ENCODE data around the gene GABPB2. TPM values are rescaled to one million over a fixed set of nuclear protein-coding genes. Genes with fewer than 3 reads are reported as not detected.

GABPB2 gene
- total and polyA plus RNA-seq, 2 experiments from 2014 or later: 1.1 to 2.6 TPM

DNA sequence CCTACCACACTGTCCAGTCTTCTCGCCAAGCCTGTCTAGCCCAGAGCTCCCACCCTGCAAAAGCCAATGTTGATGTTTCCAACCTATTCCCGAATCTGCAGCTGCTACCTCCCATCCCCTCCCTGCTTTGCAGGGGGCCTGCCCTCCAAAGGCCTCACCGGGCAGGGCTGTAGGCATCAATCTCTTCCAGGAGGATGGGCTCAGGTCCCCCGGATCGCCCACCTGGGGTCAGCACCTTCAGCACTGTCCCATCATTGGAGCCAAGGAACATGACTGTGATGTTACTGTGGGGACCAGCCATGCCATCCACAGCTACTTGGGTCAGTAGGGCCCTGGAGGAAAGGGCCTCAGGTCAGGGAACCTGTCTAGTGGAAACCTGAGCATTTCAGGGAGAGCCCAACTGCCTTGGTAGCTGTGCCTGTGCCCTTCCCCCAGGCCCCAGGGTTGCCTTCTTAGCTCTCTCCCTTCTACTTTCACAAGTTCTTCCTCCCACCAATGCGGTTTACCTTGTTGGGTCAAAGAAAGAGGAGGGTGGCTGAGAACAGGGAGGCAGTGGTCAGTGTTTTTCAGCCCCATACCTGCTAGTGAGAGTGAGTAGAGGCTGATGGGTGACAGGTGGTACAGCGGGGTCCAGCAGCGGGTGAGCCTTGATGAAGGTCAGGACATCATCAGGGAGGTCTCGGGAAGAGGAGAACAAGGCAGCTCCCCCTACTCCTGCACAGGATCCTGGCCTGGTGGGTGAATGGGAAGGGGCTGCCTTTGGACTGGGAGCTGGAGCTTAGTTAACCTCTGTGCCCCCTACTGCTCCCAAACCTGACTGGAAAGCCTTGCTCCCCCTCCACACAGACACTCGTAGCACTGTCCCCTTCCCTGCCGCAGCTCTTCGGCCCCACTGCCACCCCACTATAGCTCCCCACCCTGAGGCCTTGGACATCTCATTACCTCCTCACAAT is 65.1 kb downstream of the GABPB2 start (continued):
- TF ChIP-seq, protein P1, sequence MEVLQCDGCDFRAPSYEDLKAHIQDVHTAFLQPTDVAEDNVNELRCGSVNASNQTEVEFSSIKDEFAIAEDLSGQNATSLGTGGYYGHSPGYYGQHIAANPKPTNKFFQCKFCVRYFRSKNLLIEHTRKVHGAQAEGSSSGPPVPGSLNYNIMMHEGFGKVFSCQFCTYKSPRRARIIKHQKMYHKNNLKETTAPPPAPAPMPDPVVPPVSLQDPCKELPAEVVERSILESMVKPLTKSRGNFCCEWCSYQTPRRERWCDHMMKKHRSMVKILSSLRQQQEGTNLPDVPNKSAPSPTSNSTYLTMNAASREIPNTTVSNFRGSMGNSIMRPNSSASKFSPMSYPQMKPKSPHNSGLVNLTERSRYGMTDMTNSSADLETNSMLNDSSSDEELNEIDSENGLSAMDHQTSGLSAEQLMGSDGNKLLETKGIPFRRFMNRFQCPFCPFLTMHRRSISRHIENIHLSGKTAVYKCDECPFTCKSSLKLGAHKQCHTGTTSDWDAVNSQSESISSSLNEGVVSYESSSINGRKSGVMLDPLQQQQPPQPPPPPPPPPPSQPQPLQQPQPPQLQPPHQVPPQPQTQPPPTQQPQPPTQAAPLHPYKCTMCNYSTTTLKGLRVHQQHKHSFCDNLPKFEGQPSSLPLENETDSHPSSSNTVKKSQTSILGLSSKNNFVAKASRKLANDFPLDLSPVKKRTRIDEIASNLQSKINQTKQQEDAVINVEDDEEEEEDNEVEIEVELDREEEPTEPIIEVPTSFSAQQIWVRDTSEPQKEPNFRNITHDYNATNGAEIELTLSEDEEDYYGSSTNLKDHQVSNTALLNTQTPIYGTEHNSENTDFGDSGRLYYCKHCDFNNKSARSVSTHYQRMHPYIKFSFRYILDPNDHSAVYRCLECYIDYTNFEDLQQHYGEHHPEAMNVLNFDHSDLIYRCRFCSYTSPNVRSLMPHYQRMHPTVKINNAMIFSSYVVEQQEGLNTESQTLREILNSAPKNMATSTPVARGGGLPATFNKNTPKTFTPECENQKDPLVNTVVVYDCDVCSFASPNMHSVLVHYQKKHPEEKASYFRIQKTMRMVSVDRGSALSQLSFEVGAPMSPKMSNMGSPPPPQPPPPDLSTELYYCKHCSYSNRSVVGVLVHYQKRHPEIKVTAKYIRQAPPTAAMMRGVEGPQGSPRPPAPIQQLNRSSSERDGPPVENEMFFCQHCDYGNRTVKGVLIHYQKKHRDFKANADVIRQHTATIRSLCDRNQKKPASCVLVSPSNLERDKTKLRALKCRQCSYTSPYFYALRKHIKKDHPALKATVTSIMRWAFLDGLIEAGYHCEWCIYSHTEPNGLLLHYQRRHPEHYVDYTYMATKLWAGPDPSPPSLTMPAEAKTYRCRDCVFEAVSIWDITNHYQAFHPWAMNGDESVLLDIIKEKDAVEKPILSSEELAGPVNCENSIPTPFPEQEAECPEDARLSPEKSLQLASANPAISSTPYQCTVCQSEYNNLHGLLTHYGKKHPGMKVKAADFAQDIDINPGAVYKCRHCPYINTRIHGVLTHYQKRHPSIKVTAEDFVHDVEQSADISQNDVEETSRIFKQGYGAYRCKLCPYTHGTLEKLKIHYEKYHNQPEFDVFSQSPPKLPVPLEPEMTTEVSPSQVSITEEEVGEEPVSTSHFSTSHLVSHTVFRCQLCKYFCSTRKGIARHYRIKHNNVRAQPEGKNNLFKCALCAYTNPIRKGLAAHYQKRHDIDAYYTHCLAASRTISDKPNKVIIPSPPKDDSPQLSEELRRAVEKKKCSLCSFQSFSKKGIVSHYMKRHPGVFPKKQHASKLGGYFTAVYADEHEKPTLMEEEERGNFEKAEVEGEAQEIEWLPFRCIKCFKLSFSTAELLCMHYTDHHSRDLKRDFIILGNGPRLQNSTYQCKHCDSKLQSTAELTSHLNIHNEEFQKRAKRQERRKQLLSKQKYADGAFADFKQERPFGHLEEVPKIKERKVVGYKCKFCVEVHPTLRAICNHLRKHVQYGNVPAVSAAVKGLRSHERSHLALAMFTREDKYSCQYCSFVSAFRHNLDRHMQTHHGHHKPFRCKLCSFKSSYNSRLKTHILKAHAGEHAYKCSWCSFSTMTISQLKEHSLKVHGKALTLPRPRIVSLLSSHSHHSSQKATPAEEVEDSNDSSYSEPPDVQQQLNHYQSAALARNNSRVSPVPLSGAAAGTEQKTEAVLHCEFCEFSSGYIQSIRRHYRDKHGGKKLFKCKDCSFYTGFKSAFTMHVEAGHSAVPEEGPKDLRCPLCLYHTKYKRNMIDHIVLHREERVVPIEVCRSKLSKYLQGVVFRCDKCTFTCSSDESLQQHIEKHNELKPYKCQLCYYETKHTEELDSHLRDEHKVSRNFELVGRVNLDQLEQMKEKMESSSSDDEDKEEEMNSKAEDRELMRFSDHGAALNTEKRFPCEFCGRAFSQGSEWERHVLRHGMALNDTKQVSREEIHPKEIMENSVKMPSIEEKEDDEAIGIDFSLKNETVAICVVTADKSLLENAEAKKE (CRISPR knock-in tag; IDR thresholded peaks at IDR 0.05): no peak
- TF ChIP-seq CREB1 (CRISPR knock-in tag; IDR thresholded peaks at IDR 0.05; ENCODE audit: low read depth) (no peak), ZNF114 (CRISPR knock-in tag; IDR thresholded peaks at IDR 0.05) (no peak), NANOG (IDR thresholded peaks at IDR 0.05; ENCODE audit: borderline replicate concordance) (no peak)
- TF ChIP-seq, protein P2, sequence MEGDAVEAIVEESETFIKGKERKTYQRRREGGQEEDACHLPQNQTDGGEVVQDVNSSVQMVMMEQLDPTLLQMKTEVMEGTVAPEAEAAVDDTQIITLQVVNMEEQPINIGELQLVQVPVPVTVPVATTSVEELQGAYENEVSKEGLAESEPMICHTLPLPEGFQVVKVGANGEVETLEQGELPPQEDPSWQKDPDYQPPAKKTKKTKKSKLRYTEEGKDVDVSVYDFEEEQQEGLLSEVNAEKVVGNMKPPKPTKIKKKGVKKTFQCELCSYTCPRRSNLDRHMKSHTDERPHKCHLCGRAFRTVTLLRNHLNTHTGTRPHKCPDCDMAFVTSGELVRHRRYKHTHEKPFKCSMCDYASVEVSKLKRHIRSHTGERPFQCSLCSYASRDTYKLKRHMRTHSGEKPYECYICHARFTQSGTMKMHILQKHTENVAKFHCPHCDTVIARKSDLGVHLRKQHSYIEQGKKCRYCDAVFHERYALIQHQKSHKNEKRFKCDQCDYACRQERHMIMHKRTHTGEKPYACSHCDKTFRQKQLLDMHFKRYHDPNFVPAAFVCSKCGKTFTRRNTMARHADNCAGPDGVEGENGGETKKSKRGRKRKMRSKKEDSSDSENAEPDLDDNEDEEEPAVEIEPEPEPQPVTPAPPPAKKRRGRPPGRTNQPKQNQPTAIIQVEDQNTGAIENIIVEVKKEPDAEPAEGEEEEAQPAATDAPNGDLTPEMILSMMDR (conservative IDR thresholded peaks at IDR 0.05; ENCODE audit: low read depth in 2 of 2): peak; percentile 43 to 68

DNA sequence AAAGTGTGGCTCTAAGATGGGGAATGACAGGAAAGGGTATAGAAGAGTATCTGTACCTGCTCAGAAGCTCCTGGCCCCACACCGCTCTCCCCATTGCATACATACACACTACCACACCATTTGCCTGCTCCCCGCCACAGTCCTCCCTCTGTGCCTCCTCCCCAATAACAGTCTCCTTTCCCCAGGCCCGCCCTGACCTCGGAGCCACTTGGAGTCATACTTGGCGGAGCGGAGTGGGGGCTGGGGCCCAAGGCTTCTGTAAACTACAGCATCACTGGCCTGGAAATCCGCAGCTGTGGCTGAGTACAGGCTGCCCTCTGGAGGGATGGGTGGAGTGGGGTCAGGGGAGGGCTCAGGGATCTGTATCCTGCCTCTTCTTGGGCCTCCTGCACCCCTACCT is 67.2 kb downstream of the GABPB2 start:
- peaks cover 7% of the 10 kb centered on the region for H3K4me1 Mint-ChIP-seq
- no peaks in the 10 kb centered on the region for H3F3A ChIP-seq (replicated peaks; ENCODE audit: low read depth)
- peaks cover under 1% of the 10 kb centered on the region; the same call in 1 of the 2 replicates for H3K4me1 ChIP-seq (ENCODE audit: insufficient read depth)
- H3K4me3 ChIP-seq: no peak overlapping the region
- no peak for ATAC-seq
- H3K9me2 ChIP-seq (ENCODE audit: insufficient read depth): no peaks in the 10 kb centered on the region
- DNase-seq (ENCODE audit: low spot score): no peak
- H4K20me1 ChIP-seq (replicated peaks; ENCODE audit: insufficient read depth): no peaks in the 10 kb centered on the region; the same call in 1 of the 2 replicates
- H3K27ac ChIP-seq (ENCODE audit: low read depth): no peak overlapping the region
- peaks cover 31% of the 10 kb centered on the region for H3K27me3 Mint-ChIP-seq (ENCODE audit: insufficient read depth, low read depth, poor library complexity)
- no peaks in the 10 kb centered on the region for H3K79me2 ChIP-seq (replicated peaks; ENCODE audit: insufficient read depth)
- no peaks in the 10 kb centered on the region for H3K36me3 ChIP-seq (ENCODE audit: insufficient read depth)
- peaks cover 34% of the 10 kb centered on the region for H3K36me3 Mint-ChIP-seq (ENCODE audit: low read depth)
- H3K4me3 Mint-ChIP-seq: no peak overlapping the region
- H3K4me2 ChIP-seq: no peak overlapping the region
- no peaks in the 10 kb centered on the region for H3K9me3 Mint-ChIP-seq
- no peak overlapping the region for H2AFZ ChIP-seq
- H3K27me3 ChIP-seq (ENCODE audit: insufficient read depth): peaks cover 18% of the 10 kb centered on the region
- no peak overlapping the region for H3K27ac Mint-ChIP-seq
- TF ChIP-seq ZNF114 (CRISPR knock-in tag; IDR thresholded peaks at IDR 0.05): no peak
- TF ChIP-seq, protein P2 (conservative IDR thresholded peaks at IDR 0.05; ENCODE audit: low read depth in 2 of 2): no peak

Data from GM23338 (cell line).